Liver (tissue), 9 donors: Measurements from ENCODE around the gene PCNX4. TPM values are rescaled to one million over a fixed set of nuclear protein-coding genes. Genes with fewer than 3 reads are reported as not detected.

Experiments
- DNase-seq: peaks from one replicate; pipeline ENCODE4 v3.0.0-alpha.2; 2017; ENCODE audit warnings: low spot score
- H3K27ac ChIP-seq, 2 donors: one replicate each; pipeline ENCODE4 v1.7.0; 2013; ENCODE audit warnings: inconsistent platforms in 2 of 2, low read length in 2 of 2, control low read depth in 1 of 2, low read depth in 1 of 2, mild to moderate bottlenecking in 1 of 2
- H3K27me3 ChIP-seq, 4 donors: one replicate each; pipeline versions ENCODE4 v1.6.1 to v1.7.0; 2013; ENCODE audit warnings: low read length in 3 of 4, inconsistent platforms in 1 of 4, mild to moderate bottlenecking in 1 of 4, moderate library complexity in 1 of 4; ENCODE audit not compliant: control insufficient read depth in 4 of 4, insufficient read depth in 4 of 4
- H3K36me3 ChIP-seq, 4 donors: one replicate each; pipeline versions ENCODE4 v1.6.1 to v1.7.0; 2013; ENCODE audit warnings: low read length in 3 of 4, mild to moderate bottlenecking in 3 of 4, low read depth in 1 of 4, moderate library complexity in 1 of 4; ENCODE audit not compliant: control insufficient read depth in 4 of 4, insufficient read depth in 3 of 4
- H3K4me1 ChIP-seq, 4 donors: one replicate each; pipeline versions ENCODE4 v1.6.1 to v1.7.0; 2013; ENCODE audit warnings: low read length in 3 of 4, mild to moderate bottlenecking in 3 of 4, moderate library complexity in 1 of 4; ENCODE audit not compliant: control insufficient read depth in 4 of 4, insufficient read depth in 4 of 4
- H3K4me3 ChIP-seq, 3 donors: one replicate each; pipeline versions ENCODE4 v1.6.1 to v1.7.0; 2013; ENCODE audit warnings: low read length in 3 of 3, control low read depth in 1 of 3, low read depth in 1 of 3, mild to moderate bottlenecking in 1 of 3
- H3K9ac ChIP-seq, 2 donors: one replicate each; pipeline ENCODE4 v1.7.0; 2013; ENCODE audit warnings: low read length in 2 of 2, mild to moderate bottlenecking in 2 of 2, moderate library complexity in 2 of 2, control low read depth in 1 of 2, low read depth in 1 of 2
- H3K9me3 ChIP-seq, 4 donors: one replicate each; pipeline versions ENCODE4 v1.6.1 to v1.7.0; 2013; ENCODE audit warnings: low read length in 3 of 4; ENCODE audit not compliant: control insufficient read depth in 4 of 4
- FOXA2 ChIP-seq: IDR thresholded peaks from 2 replicates; pipeline ENCODE4 v1.6.1; 2016; ENCODE audit warnings: antibody characterized with exemption
- GABPA ChIP-seq, 2 donors: IDR thresholded peaks in 1 of 2; conservative IDR thresholded peaks in 1 of 2; 2 replicates each; pipeline ENCODE4 v1.6.1; 2016; ENCODE audit warnings: antibody characterized with exemption in 2 of 2, mild to moderate bottlenecking in 1 of 2, moderate library complexity in 1 of 2
- HNF4A ChIP-seq, 2 donors: conservative IDR thresholded peaks; 2 replicates each; pipeline ENCODE4 v1.6.1; 2016; ENCODE audit warnings: antibody characterized with exemption in 2 of 2, mild to moderate bottlenecking in 2 of 2
- HNF4G ChIP-seq: IDR thresholded peaks from 2 replicates; pipeline ENCODE4 v1.6.1; 2016; ENCODE audit warnings: antibody characterized with exemption
- JUND ChIP-seq, 2 donors: IDR thresholded peaks; 2 replicates each; pipeline ENCODE4 v1.6.1; 2016; ENCODE audit warnings: antibody characterized with exemption in 2 of 2
- NR2F2 ChIP-seq: IDR thresholded peaks from 2 replicates; pipeline ENCODE4 v1.6.1; 2016; ENCODE audit warnings: antibody characterized with exemption
- SP1 ChIP-seq: IDR thresholded peaks from 2 replicates; pipeline ENCODE4 v1.6.1; 2018; ENCODE audit warnings: antibody characterized with exemption, mild to moderate bottlenecking
- TAF1 ChIP-seq: conservative IDR thresholded peaks from 2 replicates; pipeline ENCODE4 v1.6.1; 2016; ENCODE audit warnings: antibody characterized with exemption, mild to moderate bottlenecking
- YY1 ChIP-seq: IDR thresholded peaks from 2 replicates; pipeline ENCODE4 v1.6.1; 2016; ENCODE audit warnings: antibody characterized with exemption, mild to moderate bottlenecking
- WGBS: extraction: QIAGEN DNeasy Blood & Tissue Kit; methylation state at CpG from one replicate; pipeline ENCODE4 v1.1.7; 2013; 5-methylcytosine and 5-hydroxymethylcytosine counted together
- polyA plus RNA-seq, 2 donors: library from polyadenylated mRNA; stranded (reverse) in 1 of 2; unstranded in 1 of 2; fragments of 200-250 nt in 1 of 2; fragments of >200 nt in 1 of 2; fragmentation: Nextera tagmentation in 1 of 2; extraction: Ambion mirVana in 1 of 2; gene quantifications; one replicate each; pipeline versions ENCODE4 v1.2.1 to v1.2.3, GENCODE V29; 2013 to 2015
- total RNA-seq, 2 donors: library from RNA; depleted of rRNA; stranded (reverse); fragments of >200 nt; gene quantifications; one replicate each; pipeline ENCODE4 v1.2.3, GENCODE V29; 2014
- TF ChIP-seq, protein P1 (sequence below): IDR thresholded peaks from 2 replicates; pipeline ENCODE4 v1.6.1; 2016; ENCODE audit warnings: antibody characterized with exemption, mild to moderate bottlenecking
- TF ChIP-seq, protein P2 (sequence below): IDR thresholded peaks from 2 replicates; pipeline ENCODE4 v1.6.1; 2016; ENCODE audit warnings: antibody characterized with exemption
- donor health status: healthy.
- donor health status: healthy.
- donor health status: healthy.
- donor health status: healthy.
- donor health status: healthy.

Gene PCNX4
- total and polyA plus RNA-seq, 4 donors: 5.4 to 30.6 (median 14.1) TPM

DNA sequence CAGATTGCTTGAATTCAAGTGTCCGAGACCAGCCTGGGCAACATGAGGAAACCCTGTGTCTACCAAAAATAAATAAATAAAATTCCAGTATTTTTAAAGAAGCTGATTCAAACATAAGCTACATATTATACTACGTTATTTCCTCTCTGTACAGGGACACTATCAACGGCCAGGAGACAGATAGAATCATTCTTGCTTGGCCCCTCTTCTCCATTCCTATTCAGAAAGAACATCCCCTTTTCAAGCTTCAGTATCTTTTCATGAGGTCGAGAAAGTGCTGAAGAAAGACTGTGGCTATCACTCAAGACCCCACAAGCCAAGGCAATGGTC lies 73.8 kb downstream of the PCNX4 start (continued):
- TF ChIP-seq, protein P1, sequence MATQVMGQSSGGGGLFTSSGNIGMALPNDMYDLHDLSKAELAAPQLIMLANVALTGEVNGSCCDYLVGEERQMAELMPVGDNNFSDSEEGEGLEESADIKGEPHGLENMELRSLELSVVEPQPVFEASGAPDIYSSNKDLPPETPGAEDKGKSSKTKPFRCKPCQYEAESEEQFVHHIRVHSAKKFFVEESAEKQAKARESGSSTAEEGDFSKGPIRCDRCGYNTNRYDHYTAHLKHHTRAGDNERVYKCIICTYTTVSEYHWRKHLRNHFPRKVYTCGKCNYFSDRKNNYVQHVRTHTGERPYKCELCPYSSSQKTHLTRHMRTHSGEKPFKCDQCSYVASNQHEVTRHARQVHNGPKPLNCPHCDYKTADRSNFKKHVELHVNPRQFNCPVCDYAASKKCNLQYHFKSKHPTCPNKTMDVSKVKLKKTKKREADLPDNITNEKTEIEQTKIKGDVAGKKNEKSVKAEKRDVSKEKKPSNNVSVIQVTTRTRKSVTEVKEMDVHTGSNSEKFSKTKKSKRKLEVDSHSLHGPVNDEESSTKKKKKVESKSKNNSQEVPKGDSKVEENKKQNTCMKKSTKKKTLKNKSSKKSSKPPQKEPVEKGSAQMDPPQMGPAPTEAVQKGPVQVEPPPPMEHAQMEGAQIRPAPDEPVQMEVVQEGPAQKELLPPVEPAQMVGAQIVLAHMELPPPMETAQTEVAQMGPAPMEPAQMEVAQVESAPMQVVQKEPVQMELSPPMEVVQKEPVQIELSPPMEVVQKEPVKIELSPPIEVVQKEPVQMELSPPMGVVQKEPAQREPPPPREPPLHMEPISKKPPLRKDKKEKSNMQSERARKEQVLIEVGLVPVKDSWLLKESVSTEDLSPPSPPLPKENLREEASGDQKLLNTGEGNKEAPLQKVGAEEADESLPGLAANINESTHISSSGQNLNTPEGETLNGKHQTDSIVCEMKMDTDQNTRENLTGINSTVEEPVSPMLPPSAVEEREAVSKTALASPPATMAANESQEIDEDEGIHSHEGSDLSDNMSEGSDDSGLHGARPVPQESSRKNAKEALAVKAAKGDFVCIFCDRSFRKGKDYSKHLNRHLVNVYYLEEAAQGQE: no peak
- no peak for TF ChIP-seq JUND (IDR thresholded peaks at IDR 0.05)
- no peak for TF ChIP-seq YY1
- no peak for TF ChIP-seq HNF4A (conservative IDR thresholded peaks at IDR 0.05)
- TF ChIP-seq, protein P2, sequence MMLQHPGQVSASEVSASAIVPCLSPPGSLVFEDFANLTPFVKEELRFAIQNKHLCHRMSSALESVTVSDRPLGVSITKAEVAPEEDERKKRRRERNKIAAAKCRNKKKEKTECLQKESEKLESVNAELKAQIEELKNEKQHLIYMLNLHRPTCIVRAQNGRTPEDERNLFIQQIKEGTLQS: no peak
- TF ChIP-seq TAF1: no peak
- TF ChIP-seq SP1: no peak

DNA sequence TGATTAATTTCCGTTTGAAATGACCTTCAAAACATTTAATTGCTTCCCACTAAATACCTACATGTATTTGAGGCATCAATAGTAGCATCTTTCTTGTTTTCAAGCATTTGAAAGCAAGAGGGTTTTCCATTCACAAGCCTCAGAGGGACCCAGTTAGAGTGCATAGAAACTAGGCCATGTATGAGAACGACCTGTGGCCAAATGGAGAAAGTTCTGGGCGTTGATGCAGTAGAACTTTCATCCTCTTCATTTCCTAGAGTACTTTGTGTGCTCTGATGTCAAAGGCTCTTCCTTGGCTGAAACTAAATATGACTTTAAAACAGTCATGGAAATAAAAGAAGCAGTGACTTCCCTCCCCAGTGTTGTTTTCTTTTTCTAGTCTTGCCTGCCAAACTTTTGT lies 74.4 kb downstream of the PCNX4 start:
- TF ChIP-seq, protein P2: no peak
- TF ChIP-seq HNF4G: no peak
- Histone ChIP-seq H3K9ac (peak overlapping the region in 1 of 2 donors; percentile 86), H3K27ac (no peak overlapping the region), H3K27me3 (no peaks in the 10 kb centered on the region), H3K4me1 (peaks cover 5 to 19% (median 10%) of the 10 kb centered on the region in 4 donors), H3K4me3 (no peak overlapping the region), H3K36me3 (no peaks in the 10 kb centered on the region), H3K9me3 (no peaks in the 10 kb centered on the region)
- WGBS: 76% methylated on average over 3 of the region's 3 CpGs
- DNase-seq: no peak

DNA sequence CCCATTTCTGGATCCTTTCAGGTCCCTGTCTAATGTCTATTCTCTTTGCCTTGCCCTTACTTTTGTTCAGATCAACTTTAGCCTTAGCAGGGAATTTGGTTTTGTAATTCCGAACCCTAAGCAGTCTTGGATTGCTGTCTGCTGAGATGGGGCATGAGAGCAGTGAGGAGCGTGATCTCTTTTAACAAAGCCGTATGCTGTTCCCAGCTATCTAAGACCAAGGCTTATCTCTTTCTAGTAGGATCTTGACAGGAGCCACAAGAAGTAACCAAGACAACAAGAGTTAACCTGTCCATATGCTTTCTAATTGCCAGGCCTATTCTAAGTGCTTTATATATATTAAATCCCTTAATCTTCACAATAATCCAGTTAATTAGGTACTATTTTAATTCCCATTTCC lies 78.0 kb downstream of the PCNX4 start:
- Histone ChIP-seq H3K4me1 (peaks cover 0 to 4% (median 3%) of the 10 kb centered on the region in 4 donors), H3K27me3 (no peaks in the 10 kb centered on the region), H3K9ac (no peak overlapping the region), H3K9me3 (no peaks in the 10 kb centered on the region), H3K27ac (no peak overlapping the region), H3K4me3 (no peak overlapping the region), H3K36me3 (no peaks in the 10 kb centered on the region)
- 95% methylated on average over 3 of the region's 3 CpGs for WGBS
- TF ChIP-seq HNF4A (conservative IDR thresholded peaks at IDR 0.05) (no peak), GABPA (IDR thresholded peaks at IDR 0.05 in 1 of 2, conservative IDR thresholded peaks at IDR 0.05 in 1 of 2) (no peak), NR2F2 (no peak), SP1 (no peak), FOXA2 (no peak), YY1 (no peak), HNF4G (no peak)
- TF ChIP-seq, protein P1: no peak
- no peak for DNase-seq
